SK-N-SH (cell line): ENCODE data around the gene PTOV1.

Experiments
- EZH2phosphoT487 ChIP-seq: fragments of 200-600 bp; sonication (generic); IDR thresholded peaks from 2 replicates; pipeline ENCODE4 v1.6.1; 2017; ENCODE audit warnings: low read depth, mixed run types, mild to moderate bottlenecking, antibody characterized with exemption, moderate library complexity, borderline replicate concordance
- FOXM1 ChIP-seq: IDR thresholded peaks from 2 replicates; pipeline ENCODE4 v1.4.0; 2012; ENCODE audit warnings: low read depth, mild to moderate bottlenecking
- MXI1 ChIP-seq: IDR thresholded peaks from 2 replicates; pipeline ENCODE4 v1.6.1; 2012; ENCODE audit warnings: mild to moderate bottlenecking, low read depth, low read length, improper control_type of control experiment
- POLR2AphosphoS5 ChIP-seq: IDR thresholded peaks from 2 replicates; pipeline ENCODE4 v1.6.1; 2012; ENCODE audit warnings: low read depth, low read length
- RAD21 ChIP-seq: IDR thresholded peaks from 2 replicates; pipeline ENCODE4 v1.6.1; 2012; ENCODE audit warnings: mild to moderate bottlenecking, low read length
- RCOR1 ChIP-seq: fragments of 150-350 bp; IDR thresholded peaks from 2 replicates; pipeline ENCODE4 v1.6.1; 2017; ENCODE audit warnings: antibody characterized with exemption, low read length
- SIN3A ChIP-seq: IDR thresholded peaks from 2 replicates; pipeline ENCODE4 v1.6.1; 2012; ENCODE audit warnings: low read depth, mild to moderate bottlenecking, low read length, moderate library complexity, borderline replicate concordance
- TAF1 ChIP-seq: IDR thresholded peaks from 2 replicates; pipeline ENCODE4 v1.6.1; 2012; ENCODE audit warnings: low read depth, mild to moderate bottlenecking, low read length, moderate library complexity, borderline replicate concordance
- TF ChIP-seq, protein P1 (sequence below): fragments of 200-600 bp; sonication (generic); IDR thresholded peaks from 2 replicates; pipeline ENCODE4 v1.6.1; 2017; ENCODE audit warnings: antibody characterized with exemption, mild to moderate bottlenecking, moderate library complexity
- TF ChIP-seq, protein P2 (sequence below): IDR thresholded peaks from 2 replicates; pipeline ENCODE4 v1.4.0; 2012; ENCODE audit warnings: low read depth, borderline replicate concordance

DNA sequence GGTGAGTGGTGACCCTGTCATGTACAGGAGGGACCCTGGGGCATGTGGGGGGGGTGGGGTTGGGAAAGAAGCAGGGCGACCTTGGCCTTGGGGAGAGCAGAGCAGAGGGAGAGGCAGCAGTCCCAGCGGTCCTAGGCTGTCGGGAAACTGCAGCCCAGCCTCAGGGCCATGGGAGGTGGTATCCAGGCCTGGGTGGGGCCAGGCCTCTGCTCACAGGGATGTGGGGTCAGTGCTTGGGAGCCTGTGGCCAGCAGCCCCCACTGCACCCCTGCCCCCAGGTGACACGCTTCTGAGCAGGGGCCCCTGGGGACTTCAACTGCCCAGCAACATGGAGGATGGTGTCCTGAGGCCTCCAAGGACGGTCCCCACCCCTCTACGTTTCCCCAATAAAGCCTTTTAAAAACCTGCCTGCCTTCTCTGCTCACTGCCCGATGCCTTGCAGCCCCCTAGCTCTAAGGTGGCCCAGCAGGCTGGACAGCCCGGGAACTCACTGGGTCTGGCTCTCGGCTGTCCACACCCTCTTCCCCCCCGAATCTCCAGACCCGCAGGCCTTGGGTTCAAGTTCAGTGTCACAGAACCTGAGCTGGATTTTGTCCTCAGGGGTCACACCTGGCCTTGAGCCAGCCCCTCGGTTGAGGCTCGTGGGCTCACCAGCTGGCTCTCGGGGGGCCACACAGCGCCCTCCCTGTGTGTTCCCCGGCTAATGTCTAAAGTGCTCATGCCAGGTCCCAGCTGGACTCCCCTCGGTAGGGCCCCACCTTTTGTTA lies 9.6 kb downstream of the PTOV1 start:
- TF ChIP-seq, protein P1, sequence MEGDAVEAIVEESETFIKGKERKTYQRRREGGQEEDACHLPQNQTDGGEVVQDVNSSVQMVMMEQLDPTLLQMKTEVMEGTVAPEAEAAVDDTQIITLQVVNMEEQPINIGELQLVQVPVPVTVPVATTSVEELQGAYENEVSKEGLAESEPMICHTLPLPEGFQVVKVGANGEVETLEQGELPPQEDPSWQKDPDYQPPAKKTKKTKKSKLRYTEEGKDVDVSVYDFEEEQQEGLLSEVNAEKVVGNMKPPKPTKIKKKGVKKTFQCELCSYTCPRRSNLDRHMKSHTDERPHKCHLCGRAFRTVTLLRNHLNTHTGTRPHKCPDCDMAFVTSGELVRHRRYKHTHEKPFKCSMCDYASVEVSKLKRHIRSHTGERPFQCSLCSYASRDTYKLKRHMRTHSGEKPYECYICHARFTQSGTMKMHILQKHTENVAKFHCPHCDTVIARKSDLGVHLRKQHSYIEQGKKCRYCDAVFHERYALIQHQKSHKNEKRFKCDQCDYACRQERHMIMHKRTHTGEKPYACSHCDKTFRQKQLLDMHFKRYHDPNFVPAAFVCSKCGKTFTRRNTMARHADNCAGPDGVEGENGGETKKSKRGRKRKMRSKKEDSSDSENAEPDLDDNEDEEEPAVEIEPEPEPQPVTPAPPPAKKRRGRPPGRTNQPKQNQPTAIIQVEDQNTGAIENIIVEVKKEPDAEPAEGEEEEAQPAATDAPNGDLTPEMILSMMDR = no peak
- TF ChIP-seq RAD21 (no peak), RCOR1 (no peak), POLR2AphosphoS5 (no peak; the same call in 1 of the 2 replicates), EZH2phosphoT487 (no peak), TAF1 (no peak), MXI1 (no peak), SIN3A (no peak), FOXM1 (no peak)
- TF ChIP-seq, protein P2, sequence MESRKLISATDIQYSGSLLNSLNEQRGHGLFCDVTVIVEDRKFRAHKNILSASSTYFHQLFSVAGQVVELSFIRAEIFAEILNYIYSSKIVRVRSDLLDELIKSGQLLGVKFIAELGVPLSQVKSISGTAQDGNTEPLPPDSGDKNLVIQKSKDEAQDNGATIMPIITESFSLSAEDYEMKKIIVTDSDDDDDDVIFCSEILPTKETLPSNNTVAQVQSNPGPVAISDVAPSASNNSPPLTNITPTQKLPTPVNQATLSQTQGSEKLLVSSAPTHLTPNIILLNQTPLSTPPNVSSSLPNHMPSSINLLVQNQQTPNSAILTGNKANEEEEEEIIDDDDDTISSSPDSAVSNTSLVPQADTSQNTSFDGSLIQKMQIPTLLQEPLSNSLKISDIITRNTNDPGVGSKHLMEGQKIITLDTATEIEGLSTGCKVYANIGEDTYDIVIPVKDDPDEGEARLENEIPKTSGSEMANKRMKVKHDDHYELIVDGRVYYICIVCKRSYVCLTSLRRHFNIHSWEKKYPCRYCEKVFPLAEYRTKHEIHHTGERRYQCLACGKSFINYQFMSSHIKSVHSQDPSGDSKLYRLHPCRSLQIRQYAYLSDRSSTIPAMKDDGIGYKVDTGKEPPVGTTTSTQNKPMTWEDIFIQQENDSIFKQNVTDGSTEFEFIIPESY = no peak
